ENCODE measurements around the gene MTG2. TPM values are rescaled to one million over a fixed set of nuclear protein-coding genes. Genes with fewer than 3 reads are reported as not detected.

The MTG2 gene
- polyA plus RNA-seq, 1 donor from 2014 or later = 36.1 TPM

GRCh38 chr20:62241506-62241905 lies 58.7 kb downstream of the MTG2 start:
- Histone ChIP-seq H3K4me2 (ENCODE audit: low read length) (no peak overlapping the region), H3K9ac (ENCODE audit: low read length) (no peak overlapping the region), H2AFZ (ENCODE audit: low read depth, low read length) (no peak overlapping the region), H3K27ac (ENCODE audit: low read length) (no peak overlapping the region), H3F3A (ENCODE audit: insufficient read depth, low read length, poor library complexity, severe bottlenecking) (no peaks in the 10 kb centered on the region), H3K27me3 (ENCODE audit: insufficient read depth, low read depth, low read length) (no peaks in the 10 kb centered on the region), H3K9me2 (ENCODE audit: insufficient read depth, low read length) (no peaks in the 10 kb centered on the region), H3K4me3 (ENCODE audit: low read length) (no peak overlapping the region), H4K20me1 (ENCODE audit: insufficient read depth) (no peaks in the 10 kb centered on the region), H3K9me3 (ENCODE audit: low read length) (no peaks in the 10 kb centered on the region), H3K36me3 (ENCODE audit: insufficient read depth, low read length) (no peaks in the 10 kb centered on the region), H3K79me2 (replicated peaks; ENCODE audit: insufficient read depth, low read length) (peaks cover 60% of the 10 kb centered on the region)
- TF ChIP-seq RAD21 (conservative IDR thresholded peaks at IDR 0.05) = no peak
- TF ChIP-seq EZH2 (IDR thresholded peaks at IDR 0.05; ENCODE audit: borderline replicate concordance, insufficient read depth, low read length, poor library complexity, severe bottlenecking) = no peak
- TF ChIP-seq REST (IDR thresholded peaks at IDR 0.05; ENCODE audit: borderline replicate concordance) = no peak
- TF ChIP-seq, protein P1, sequence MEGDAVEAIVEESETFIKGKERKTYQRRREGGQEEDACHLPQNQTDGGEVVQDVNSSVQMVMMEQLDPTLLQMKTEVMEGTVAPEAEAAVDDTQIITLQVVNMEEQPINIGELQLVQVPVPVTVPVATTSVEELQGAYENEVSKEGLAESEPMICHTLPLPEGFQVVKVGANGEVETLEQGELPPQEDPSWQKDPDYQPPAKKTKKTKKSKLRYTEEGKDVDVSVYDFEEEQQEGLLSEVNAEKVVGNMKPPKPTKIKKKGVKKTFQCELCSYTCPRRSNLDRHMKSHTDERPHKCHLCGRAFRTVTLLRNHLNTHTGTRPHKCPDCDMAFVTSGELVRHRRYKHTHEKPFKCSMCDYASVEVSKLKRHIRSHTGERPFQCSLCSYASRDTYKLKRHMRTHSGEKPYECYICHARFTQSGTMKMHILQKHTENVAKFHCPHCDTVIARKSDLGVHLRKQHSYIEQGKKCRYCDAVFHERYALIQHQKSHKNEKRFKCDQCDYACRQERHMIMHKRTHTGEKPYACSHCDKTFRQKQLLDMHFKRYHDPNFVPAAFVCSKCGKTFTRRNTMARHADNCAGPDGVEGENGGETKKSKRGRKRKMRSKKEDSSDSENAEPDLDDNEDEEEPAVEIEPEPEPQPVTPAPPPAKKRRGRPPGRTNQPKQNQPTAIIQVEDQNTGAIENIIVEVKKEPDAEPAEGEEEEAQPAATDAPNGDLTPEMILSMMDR (IDR thresholded peaks at IDR 0.05; ENCODE audit: poor library complexity, severe bottlenecking) = no peak
- TF ChIP-seq TAF1 (IDR thresholded peaks at IDR 0.05; ENCODE audit: low read depth) = no peak
- TF ChIP-seq EP300 (conservative IDR thresholded peaks at IDR 0.05; ENCODE audit: poor library complexity, severe bottlenecking) = no peak
- TF ChIP-seq SMC3 (conservative IDR thresholded peaks at IDR 0.05; ENCODE audit: poor library complexity) = no peak
- TF ChIP-seq MXI1 (conservative IDR thresholded peaks at IDR 0.05; ENCODE audit: poor library complexity, severe bottlenecking) = no peak
- TF ChIP-seq POLR2AphosphoS5 (IDR thresholded peaks at IDR 0.05) = no peak

DNA sequence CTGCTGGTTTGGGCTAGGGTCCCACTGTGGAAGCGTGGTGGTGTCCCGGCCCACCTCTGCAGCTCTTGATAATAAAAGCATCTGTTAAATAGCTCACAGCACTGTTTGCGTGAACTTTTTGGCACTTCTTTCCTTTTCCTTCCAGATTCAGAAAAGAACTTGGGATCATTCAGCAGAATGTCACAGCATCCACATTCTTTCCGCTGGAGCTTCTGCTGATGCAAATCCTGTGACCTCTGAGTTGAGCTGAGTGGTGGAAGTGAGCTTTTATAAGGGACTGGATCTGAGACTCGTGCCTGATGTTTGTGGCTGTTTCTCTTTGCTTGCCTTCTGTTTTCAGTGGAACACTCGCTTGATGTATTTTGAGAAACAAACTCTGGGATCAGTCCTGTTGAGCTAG lies 59.3 kb downstream of the MTG2 start:
- H3K27ac ChIP-seq (ENCODE audit: low read length) = no peak overlapping the region
- H3K36me3 ChIP-seq (ENCODE audit: insufficient read depth, low read length) = no peaks in the 10 kb centered on the region
- no peak overlapping the region for H3K4me3 ChIP-seq (ENCODE audit: low read length)
- TF ChIP-seq POLR2AphosphoS5 (IDR thresholded peaks at IDR 0.05) (no peak), EZH2 (IDR thresholded peaks at IDR 0.05; ENCODE audit: borderline replicate concordance, insufficient read depth, low read length, poor library complexity, severe bottlenecking) (no peak), REST (IDR thresholded peaks at IDR 0.05; ENCODE audit: borderline replicate concordance) (no peak), SMC3 (conservative IDR thresholded peaks at IDR 0.05; ENCODE audit: poor library complexity) (no peak), RAD21 (conservative IDR thresholded peaks at IDR 0.05) (no peak), MXI1 (conservative IDR thresholded peaks at IDR 0.05; ENCODE audit: poor library complexity, severe bottlenecking) (no peak), EP300 (conservative IDR thresholded peaks at IDR 0.05; ENCODE audit: poor library complexity, severe bottlenecking) (no peak), TAF1 (IDR thresholded peaks at IDR 0.05; ENCODE audit: low read depth) (no peak)
- TF ChIP-seq, protein P1 (IDR thresholded peaks at IDR 0.05; ENCODE audit: poor library complexity, severe bottlenecking) = no peak
- no peaks in the 10 kb centered on the region for H3K9me2 ChIP-seq (ENCODE audit: insufficient read depth, low read length)
- H4K20me1 ChIP-seq (ENCODE audit: insufficient read depth) = no peaks in the 10 kb centered on the region
- no peaks in the 10 kb centered on the region for H3F3A ChIP-seq (ENCODE audit: insufficient read depth, low read length, poor library complexity, severe bottlenecking)
- H3K9ac ChIP-seq (ENCODE audit: low read length) = no peak overlapping the region
- H3K79me2 ChIP-seq (replicated peaks; ENCODE audit: insufficient read depth, low read length) = peaks cover 62% of the 10 kb centered on the region
- H3K27me3 ChIP-seq (ENCODE audit: insufficient read depth, low read depth, low read length) = no peaks in the 10 kb centered on the region
- H3K4me2 ChIP-seq (ENCODE audit: low read length) = no peak overlapping the region
- no peaks in the 10 kb centered on the region for H3K9me3 ChIP-seq (ENCODE audit: low read length)
- no peak overlapping the region for H2AFZ ChIP-seq (ENCODE audit: low read depth, low read length)

Measured in neural cell (in vitro differentiated cells).